GF-D8 (cell line): ENCODE measurements around the gene NRBF2.
A peak's percentile ranks its signal among the peaks of the same experiment; 100 is the strongest.
"Not testable (repeated sequence)": the region's sequence is repeated elsewhere in the genome, so short reads cannot be mapped to it uniquely, and the experiment has no call there.

Source experiments
- DNase-seq: peaks from one replicate; lab custom pipeline; 2025; lab: John Stamatoyannopoulos, UW

The NRBF2 gene

DNA sequence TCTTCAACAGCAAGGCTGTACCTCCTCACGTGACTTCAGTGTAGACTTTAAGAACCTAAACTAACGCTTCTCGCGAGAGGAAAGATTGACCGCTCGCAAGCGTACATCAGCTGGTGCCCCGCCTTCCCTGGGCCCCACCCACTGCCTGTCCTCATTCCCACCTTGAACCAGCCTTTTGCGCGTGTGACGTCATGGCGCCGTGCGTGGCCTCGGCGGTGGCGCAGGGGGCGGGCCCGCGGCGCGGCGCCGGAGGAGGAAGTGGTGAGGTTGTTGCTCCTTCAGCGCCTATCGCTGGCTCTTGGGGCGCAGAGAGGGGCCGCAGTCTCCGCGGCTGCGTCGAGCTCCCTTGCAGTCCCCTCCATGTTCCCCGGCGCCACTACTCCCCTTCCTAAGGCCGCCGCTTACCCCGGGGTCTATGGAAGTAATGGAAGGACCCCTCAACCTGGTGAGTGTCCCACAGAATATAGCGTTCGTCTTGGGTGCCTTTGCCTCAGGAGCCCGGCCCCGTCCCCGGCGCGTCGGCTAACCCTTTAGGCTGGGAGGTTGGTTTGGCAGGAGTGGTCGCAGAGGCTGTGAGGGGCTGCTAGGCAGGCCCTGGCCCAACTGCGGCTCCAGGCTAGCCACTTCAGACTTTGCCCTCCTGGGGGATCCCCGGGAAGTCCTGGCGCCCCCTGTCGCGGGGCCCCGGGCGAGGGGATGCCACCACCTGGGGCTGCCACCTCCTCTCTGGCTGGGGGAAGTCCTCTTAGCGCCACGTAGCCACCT lies at the start of gene NRBF2:
Gene NRBF2 (plus strand): TSS at position 273 of the 765 bp plus-strand sequence. CDS start 143 bp downstream, at position 416.
- DNase-seq = peak; percentile 97

DNA sequence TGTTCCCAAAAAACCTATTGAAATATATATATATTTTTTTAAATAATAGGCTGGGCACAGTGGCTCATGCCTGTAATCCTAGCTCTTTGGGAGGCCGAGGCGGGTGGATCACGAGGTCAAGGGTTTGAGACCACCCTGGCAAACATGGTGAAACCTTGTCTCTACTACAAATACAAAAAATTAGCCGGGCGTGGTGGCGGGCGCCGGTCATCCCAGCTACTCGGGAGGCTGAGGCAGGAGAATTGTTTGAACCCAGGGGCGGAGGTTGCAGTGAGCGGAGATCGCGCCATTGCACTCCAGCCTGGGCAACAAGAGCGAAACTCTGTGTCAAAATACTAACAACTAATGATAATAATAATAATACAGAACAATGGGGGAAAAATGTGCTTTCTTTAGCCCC lies 49.7 kb upstream of the NRBF2 start:
- DNase-seq = not testable (repeated sequence)

DNA sequence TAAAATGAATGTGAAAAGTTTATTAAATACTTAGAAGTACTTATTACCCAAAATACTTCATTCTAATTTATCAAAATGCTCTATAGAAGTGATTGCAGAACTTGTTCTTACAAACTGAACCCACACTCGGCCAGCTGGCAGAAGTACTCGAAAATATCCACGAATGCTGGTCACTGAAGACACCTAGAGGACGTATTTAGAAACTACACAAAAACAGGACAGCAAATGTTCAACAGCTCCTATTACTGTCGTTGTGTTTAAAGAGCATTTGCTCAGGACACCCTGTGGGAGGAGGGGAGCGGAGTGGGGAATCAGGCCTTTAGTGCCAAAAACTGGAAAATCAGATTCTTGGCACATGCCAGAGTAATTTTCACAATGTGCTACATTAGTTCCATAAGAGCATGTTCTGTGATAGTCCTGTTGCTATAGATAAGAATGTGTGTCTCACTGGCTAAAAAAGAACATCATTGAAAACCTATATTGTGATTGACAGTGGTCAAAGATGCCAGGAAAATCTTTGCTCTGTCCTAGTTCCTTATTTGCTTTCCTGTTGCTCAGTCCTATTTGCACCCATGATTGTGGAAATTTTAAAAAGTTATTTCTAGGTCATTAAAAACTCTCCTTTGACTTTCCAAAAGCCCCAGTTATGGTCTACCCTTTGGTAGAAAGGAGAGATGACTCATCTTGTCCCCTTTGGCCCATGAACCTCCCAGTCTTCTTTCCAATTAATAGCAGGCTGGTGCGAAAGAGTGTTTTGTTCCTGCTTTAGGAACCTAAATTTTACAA lies 49.0 kb upstream of the NRBF2 start:
- DNase-seq = peak; percentile 29

DNA sequence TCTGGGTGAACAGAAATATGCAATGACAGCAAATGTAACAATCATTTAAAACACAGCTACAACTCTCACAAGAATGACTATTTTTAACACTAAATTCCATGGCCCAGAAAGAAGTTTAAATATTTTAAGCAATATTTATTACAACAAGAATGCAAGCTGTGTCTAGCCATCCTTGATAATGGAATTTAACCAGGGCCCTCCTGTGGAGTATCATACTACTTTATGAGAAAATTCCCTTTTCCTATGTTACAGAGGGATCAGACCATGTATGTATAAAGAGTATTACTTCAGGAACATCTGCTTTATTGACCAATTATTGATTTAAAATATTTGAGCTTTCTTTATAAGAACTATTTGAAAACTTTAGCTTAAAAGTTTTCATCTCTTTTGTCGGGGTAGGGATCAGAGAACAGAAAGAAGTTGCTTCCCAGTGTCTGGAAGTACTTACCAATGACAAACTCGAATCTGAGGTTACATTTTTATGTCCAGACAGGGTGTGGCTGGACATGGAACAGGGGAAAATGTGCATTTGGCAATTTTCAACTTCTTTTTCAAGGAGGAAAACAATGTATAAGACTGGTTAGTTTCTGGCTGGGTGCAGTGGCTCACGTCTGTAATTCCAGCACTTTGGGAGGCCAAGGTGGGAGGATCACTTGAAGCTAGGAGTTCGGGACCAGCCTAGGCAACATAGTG lies 48.3 kb upstream of the NRBF2 start:
- no peak for DNase-seq

DNA sequence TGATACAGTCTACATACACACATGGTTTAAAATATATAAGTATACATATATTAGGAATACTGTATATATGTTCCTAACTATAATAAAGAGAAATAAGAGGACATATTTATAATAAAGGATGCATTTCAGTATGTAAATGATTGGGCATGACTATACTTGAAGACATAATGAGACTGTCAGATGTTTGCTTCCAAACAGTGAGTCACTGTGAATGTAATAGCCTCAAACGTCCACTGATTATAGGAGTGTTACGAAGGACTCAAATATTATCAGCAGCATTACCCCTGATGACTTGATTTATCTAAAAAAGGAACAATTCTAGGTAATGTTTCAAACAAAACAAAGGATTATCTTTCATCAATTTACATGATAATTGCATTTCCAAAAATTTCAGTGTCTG lies 39.9 kb upstream of the NRBF2 start:
- no peak for DNase-seq

DNA sequence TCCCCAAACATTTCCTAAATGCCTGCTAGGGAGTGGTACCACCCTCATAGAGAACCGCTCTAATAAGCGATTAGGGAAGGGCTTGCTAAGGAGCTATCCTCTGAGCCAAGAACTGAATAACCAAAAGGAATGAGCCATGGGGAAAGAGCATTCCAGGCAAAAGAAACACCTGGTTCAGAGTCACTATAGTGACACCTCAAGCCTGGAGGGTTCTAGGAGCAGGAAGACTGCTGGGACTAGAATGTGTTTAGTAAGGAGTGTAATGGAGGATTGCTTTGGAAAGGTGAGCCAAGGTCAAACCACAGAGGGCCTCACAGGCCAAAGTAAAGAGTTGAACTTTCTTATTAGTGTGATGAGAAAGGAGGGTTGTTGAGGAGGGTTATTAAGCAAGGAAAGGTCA lies 38.7 kb upstream of the NRBF2 start:
- DNase-seq = no peak

DNA sequence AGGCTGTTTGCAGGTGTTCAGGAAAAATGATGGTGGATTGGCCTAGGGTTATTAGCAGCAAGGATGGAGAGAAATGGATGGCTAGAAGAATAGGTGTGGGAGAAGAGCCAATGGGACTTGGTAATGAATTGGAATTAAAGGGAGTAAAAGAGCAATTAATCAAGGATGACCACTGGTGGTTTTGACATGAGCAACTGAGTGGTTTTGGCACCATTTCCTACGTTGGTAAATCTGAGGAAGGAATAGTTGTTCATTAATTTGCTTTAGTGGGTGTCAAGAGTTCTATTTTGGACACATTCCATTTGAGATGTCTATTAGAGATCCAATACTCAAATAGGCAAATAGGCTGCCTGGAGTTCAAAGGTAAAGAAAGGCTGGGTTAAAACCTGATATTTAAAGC lies 38.2 kb upstream of the NRBF2 start:
- DNase-seq = no peak

DNA sequence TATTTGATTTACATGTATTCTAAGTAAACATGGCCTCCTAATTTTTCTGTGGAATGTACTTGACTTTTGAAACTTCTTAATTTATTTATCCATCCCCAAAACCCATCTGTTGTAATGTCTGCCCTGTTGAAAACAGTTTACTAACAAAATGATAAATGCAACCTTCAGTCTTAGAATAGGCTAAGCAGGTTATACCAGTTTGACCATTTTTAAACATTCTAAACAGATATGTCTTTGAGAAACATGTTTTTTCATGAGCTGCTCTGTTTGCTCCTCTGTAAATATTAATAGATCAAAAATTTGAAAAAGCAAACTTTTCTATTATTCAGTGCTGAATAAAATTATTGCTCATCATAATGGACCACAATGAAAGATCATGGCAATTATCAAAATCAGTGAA lies 33.4 kb upstream of the NRBF2 start:
- DNase-seq = no peak

DNA sequence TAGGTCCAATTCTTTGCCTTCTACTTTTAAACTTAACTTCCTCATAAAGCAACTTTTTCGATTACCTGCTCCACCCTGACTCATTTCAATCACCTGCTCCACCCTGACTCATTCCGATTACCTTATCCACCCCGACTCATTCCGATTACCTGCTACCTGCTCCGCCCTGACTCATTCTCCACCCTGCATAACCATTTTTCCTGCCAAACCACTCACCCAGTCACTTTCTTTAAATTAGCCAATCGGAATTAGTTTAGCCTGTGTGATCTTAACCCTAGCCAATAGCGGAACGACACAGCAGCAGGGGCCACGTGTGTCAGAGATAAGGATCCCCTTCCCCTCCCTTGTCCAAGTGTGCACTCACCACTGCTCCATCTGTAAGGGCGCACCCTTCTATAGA lies 32.0 kb upstream of the NRBF2 start:
- not testable (repeated sequence) for DNase-seq

DNA sequence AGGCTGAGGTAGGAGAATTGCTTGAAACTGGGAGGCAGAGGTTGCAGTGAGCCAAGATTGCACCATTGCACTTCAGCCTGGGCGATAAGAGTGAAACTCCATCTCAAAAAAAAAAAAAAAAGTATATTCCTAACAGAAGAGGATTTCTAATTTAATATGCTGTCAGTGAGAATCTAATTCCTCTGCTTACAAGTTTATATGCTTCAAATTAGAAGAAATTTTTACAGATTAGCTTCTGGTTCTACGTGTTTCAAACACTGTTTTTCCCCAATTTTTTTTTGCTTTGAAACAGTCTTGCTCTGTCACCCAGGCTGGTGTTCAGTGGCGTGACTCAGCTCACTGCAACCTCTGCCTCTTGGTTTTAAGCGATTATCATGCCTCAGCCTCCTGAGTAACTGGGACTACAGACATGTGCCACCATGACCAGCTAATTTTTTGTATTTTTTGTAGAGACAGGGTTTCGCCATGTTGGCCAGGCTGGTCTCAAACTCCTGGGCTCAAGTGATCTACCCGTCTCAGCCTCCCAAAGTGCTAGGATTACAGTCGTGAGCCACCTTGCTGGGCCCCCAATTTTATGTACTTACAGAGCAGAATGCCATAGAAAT lies 30.7 kb upstream of the NRBF2 start:
- not testable (repeated sequence) for DNase-seq

DNA sequence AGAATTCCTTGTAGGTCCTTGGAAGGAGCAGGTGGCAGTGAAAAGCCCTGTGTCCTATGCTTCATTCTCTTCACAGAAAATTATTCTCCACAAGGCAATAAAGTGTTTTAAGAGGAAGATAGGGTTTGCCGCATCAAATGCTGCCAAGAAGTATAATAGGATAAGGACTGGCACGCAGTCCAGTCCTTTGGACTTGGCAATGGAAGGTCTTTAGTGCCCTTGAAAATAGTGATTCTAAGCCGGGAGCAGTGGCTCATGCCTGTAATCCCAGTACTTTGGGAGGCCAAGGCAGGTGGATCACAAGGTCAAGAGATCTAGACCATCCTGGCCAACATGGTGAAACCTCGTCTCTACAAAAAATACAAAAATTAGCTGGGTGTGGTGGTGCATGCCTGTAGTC lies 29.9 kb upstream of the NRBF2 start:
- not testable (repeated sequence) for DNase-seq

DNA sequence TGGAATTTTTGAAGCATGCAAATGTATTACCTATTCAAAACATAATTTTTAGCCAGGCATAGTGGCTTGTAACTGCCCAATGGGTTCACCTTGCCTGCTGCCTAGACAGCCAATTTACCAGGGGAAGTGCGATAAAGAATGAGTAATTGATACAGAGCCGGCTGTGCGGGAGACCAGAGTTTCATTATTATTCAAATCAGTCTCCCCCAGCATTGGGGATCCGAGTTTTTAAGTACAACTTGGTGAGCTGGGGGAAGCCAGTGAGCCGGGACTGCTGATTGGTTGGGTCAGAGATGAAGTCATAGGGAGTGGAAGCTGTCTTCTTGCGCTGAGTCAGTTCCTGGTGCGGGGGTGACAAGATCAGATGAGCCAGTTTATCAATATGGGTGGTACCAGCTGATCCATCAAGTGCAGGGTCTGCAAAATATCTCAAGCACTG lies 29.1 kb upstream of the NRBF2 start:
- no peak for DNase-seq

DNA sequence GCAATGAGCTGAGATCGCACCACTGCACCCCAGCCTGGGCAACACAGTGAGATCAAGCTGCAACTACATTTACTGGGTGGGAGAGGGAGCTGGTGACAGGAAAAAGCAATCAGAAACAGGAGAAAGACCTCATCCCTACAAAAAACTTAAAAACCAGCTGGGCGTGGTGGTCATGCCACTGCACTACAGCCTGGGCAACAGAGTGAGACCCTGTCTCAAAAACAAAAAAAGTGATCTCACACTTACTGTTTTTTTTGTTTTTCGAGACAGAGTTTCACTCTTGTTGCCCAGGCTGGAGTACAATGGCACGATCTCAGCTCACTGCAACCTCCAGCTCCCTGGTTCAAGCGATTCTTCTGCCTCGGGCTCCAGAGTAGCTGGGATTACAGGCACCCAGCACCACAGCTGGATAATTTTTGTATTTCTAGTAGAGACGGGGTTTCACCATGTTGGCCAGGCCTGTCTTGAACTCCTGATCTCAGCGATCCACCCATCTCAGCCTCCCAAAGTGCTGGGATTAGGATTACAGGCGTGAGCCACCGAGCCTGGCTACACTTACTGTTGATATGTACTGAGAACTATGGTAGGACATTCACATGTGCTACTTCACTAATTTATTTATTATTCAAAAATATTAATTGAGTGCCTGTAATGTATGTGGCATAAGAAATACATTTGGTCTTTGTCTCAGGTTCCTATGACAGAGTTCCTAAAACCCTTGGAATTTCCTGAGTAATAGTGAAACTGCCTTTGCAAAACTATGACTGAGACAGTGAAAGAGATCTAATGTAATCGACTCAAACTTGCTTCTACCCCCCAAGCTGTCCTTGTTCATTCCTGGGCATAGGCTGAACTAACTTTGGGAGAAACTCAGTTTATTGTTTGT lies 27.7 kb upstream of the NRBF2 start:
- no peak for DNase-seq

DNA sequence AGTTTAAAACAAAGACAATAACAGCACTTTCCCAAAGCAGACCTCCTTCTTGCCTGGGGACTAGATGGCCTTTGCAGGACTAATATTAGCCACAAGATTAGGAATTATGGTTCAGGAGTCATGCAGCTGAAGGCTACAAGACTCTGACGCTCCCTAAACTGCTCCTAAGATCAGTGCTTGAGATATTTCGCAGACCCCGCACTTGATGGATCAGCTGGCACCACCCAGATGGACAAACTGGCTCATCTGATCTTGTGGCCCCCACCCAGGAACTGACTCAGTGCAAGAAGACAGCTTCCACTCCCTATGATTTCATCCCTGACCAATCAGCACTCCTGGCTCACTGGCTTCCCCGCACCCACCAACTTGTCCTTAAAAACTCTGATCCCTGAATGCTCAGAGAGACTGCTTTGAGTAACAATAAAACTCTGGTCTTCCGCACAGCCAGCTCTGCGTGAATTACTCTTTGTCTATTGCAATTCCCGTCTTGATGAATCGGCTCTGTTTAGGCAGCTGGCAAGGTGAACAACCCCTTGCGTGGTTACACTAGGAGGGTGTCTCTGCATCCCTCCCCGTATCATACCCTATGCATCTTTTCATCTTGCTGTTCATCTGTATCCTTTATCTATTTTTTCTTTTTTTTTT lies 26.9 kb upstream of the NRBF2 start:
- DNase-seq = no peak

DNA sequence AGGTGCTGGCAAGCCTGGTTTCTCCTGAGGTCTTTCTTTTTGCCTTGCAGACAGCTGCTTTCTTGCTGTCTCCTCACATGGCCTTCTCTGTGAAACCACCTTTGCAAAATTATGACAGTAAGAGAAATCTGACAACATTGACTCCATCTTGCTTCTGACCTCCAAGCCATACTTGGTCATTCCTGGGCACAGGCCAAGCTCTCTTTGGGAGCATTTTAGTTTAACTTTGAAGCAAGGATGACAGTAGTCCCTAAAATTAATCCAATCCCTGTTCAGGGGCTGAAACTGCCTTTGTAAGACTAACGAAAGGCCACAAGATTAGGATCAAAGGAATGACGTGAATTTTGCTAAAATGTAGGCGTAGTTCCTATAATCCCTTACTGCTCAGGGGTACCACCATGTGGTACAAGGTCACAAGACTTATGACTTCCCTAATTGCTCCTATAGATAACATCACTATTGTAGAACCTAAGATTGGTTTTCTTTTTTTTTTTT lies 25.1 kb upstream of the NRBF2 start:
- DNase-seq = no peak

DNA sequence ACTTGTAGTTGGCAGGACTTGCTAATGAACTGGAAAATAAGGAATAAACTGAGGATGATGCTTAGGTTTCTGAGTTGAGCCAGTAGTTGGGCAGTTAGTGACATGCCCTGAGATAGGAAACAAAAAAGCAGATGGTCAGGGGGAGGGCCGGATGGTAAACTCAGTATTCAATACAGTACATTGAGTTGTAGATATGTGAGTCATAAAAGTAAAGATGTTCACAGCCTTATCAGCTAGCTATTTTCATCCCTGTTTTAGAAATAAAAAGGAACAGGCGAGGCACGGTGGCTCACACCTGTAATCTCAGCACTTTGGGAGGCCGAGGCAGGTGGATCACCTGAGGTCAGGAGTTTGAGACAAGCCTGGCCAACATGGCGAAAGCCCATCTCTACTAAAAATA lies 22.2 kb upstream of the NRBF2 start:
- DNase-seq = no peak

DNA sequence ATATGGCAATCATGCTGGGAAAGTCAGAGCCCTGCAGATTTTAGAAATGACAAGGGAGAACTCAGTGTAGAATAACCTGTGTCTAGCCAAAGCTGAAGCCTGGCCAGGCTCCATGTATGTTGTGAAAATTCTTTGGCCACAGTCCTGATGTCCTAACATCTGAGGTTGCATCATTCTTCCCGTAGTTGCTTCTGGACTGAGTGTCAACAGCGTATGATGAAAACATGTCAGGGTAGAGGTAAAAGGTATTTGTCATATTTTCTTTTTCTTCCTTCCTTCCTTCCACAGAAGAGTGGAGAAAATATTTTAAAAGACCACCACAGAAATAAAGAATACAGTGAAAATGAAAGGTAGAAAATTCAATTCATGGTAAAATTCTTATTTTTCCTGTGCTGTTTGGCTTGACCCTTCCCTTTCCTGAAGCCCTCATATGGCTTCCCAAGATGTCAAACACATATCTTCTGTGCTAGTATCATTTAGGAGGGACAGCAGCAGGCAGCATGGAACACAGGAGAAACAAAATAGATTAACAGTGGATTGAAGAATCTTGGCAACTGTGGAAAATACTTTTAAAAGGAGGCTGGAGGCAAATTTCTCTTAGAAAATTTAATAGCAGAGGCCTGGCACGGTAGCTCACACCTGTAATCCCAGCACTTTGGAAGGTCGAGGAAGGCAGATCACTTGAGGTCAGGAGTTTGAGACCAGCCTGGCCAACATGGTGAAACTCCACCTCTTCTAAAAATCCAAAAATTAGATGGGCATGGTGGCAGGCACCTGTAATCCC lies 18.9 kb upstream of the NRBF2 start:
- DNase-seq = peak; percentile 54

DNA sequence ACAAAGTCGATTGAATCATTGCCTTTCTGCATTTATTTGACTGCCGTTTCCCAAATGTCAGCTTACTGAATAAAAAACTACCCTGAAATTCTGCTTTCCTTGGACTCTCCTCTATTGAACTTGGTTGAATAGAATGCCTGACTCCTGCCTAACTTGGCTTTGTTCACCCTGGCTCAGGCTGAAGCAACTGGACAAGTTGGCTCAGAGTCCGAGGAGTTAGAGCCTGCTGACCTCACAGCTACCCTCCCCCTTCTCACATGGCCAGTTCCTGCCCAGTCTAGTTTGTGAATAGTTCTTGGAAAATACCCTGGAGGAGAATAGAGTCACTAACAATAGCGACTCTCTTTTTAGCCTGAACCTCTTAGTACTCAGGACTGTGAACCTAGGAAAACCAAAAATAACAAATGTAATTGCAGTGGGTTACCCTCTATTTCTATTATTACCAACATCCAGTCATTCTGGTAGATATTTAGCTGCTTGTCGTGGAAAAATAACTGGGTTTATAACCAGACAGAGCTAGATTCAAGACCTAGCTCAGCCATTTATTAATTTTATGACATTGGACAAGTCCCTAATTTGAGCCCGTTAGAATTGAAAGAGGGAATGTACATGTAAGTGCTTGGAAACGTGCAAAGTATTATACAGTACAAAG lies 17.3 kb upstream of the NRBF2 start:
- no peak for DNase-seq

DNA sequence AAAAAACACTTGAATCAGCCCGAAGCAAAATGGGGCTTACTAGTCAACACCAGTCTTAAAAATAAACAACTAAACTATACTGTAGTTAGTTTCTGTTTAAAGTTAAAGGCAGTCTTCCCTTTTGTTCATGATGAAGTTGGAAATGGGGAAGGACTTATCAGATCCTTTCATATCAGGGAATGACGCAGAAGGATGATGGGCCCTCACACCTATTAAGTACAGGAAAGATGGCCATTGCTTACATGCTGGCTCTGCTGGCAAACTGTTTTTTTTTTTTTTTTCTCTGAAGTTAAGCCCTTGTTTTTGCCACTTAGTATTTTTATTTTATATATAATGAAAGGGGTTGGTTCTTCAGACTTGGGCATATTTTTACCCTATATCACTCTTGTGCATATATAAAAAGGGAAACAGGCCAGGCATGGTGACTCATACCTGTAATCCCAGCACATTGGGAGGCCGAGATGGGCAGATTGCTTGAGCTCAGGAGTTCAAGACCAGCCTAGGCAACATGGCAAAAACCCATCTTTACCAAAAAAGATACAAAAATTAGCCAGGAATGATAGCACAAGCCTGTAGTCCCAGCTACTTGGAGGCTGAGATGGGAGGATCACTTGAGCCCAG lies 16.6 kb upstream of the NRBF2 start:
- no peak for DNase-seq
